OCI-LY1 (cell line): ENCODE data around the gene LRRC59.

Source experiments
- H2AFZ ChIP-seq: fragments of 200-600 bp; sonication (generic), shearing (Covaris generic); 2 replicates; pipeline ENCODE4 v1.6.0; 2014; ENCODE audit warnings: antibody characterized with exemption, mild to moderate bottlenecking, low read length
- H3F3A ChIP-seq: fragments of 200-600 bp; sonication (generic), shearing (Covaris generic); 2 replicates; pipeline ENCODE4 v1.6.0; 2014; ENCODE audit warnings: mild to moderate bottlenecking, antibody characterized with exemption, low read length, moderate library complexity; ENCODE audit not compliant: insufficient read depth
- H3K27ac ChIP-seq: fragments of 200-600 bp; sonication (generic); 2 replicates; pipeline ENCODE4 v1.5.1; 2014; ENCODE audit warnings: low read length, mixed run types, mild to moderate bottlenecking, low read depth; ENCODE audit not compliant: poor library complexity, severe bottlenecking
- H3K27me3 ChIP-seq: fragments of 200-600 bp; sonication (generic); 2 replicates; pipeline ENCODE4 v1.6.0; 2014; ENCODE audit warnings: antibody characterized with exemption, mild to moderate bottlenecking, low read length, moderate library complexity; ENCODE audit not compliant: insufficient read depth
- H3K36me3 ChIP-seq: fragments of 200-600 bp; sonication (generic); 2 replicates; pipeline ENCODE4 v1.6.1; 2014; ENCODE audit warnings: mild to moderate bottlenecking, antibody characterized with exemption, low read length, moderate library complexity, mixed read lengths; ENCODE audit not compliant: insufficient read depth
- H3K4me1 ChIP-seq: fragments of 200-600 bp; sonication (generic); 2 replicates; pipeline ENCODE4 v1.5.1; 2014; ENCODE audit warnings: mild to moderate bottlenecking, low read length, moderate library complexity; ENCODE audit not compliant: insufficient read depth, severe bottlenecking
- H3K4me2 ChIP-seq: fragments of 200-600 bp; sonication (generic), shearing (Covaris generic); 2 replicates; pipeline ENCODE4 v1.6.1; 2014; ENCODE audit warnings: low read length
- H3K4me3 ChIP-seq: fragments of 200-600 bp; sonication (generic); 2 replicates; pipeline ENCODE4 v1.5.1; 2014; ENCODE audit warnings: low read length, low read depth, mild to moderate bottlenecking, mixed read lengths; ENCODE audit not compliant: poor library complexity, severe bottlenecking
- H3K79me2 ChIP-seq: fragments of 200-600 bp; shearing (Covaris generic); 2 replicates; pipeline ENCODE4 v1.6.1; 2016; ENCODE audit warnings: mixed run types, low read length, mixed read lengths; ENCODE audit not compliant: insufficient read depth
- H3K9ac ChIP-seq: fragments of 200-600 bp; sonication (generic), shearing (Covaris generic); 2 replicates; pipeline ENCODE4 v1.6.1; 2014; ENCODE audit warnings: mild to moderate bottlenecking, low read length, mixed read lengths
- H3K9me2 ChIP-seq: fragments of 200-600 bp; sonication (generic), shearing (Covaris generic); 2 replicates; pipeline ENCODE4 v1.6.1; 2014; ENCODE audit warnings: low read depth, mild to moderate bottlenecking, low read length, mixed read lengths
- H3K9me3 ChIP-seq: fragments of 200-600 bp; shearing (Covaris generic); 2 replicates; pipeline ENCODE4 v1.6.1; 2014; ENCODE audit warnings: low read length, mixed read lengths
- H4K20me1 ChIP-seq: fragments of 200-600 bp; sonication (generic), shearing (Covaris generic); 2 replicates; pipeline ENCODE4 v1.6.0; 2016; ENCODE audit warnings: mild to moderate bottlenecking, low read length; ENCODE audit not compliant: insufficient read depth
- EZH2 ChIP-seq: fragments of 200-600 bp; sonication (generic), shearing (Covaris generic); IDR thresholded peaks from 2 replicates; pipeline ENCODE4 v1.8.0; 2017; ENCODE audit warnings: borderline replicate concordance, mixed run types, mild to moderate bottlenecking, antibody characterized with exemption, low read length, moderate library complexity, mixed read lengths
- TF ChIP-seq, protein P1 (sequence below): fragments of 200-600 bp; sonication (generic), shearing (Covaris generic); IDR thresholded peaks from 2 replicates; pipeline ENCODE4 v1.5.1; 2017; ENCODE audit warnings: mild to moderate bottlenecking, antibody characterized with exemption, low read length, moderate library complexity, mixed read lengths

LRRC59 gene

GRCh38 chr17:50350733-50351132 is 46.6 kb downstream of the LRRC59 start:
- no peak overlapping the region for H3K27ac ChIP-seq
- peaks cover 10% of the 10 kb centered on the region; the same call in 1 of the 2 replicates for H3K36me3 ChIP-seq
- H3K4me3 ChIP-seq, result no peak overlapping the region
- H3K4me2 ChIP-seq, result no peak overlapping the region
- no peaks in the 10 kb centered on the region; the same call in 1 of the 2 replicates for H3F3A ChIP-seq
- H4K20me1 ChIP-seq, result no peaks in the 10 kb centered on the region
- no peaks in the 10 kb centered on the region for H3K9me2 ChIP-seq
- no peaks in the 10 kb centered on the region for H3K27me3 ChIP-seq
- H2AFZ ChIP-seq, result no peak overlapping the region
- peaks cover 9% of the 10 kb centered on the region for H3K4me1 ChIP-seq
- H3K79me2 ChIP-seq, result no peaks in the 10 kb centered on the region
- no peak overlapping the region for H3K9ac ChIP-seq
- H3K9me3 ChIP-seq, result no peaks in the 10 kb centered on the region
- TF ChIP-seq, protein P1, sequence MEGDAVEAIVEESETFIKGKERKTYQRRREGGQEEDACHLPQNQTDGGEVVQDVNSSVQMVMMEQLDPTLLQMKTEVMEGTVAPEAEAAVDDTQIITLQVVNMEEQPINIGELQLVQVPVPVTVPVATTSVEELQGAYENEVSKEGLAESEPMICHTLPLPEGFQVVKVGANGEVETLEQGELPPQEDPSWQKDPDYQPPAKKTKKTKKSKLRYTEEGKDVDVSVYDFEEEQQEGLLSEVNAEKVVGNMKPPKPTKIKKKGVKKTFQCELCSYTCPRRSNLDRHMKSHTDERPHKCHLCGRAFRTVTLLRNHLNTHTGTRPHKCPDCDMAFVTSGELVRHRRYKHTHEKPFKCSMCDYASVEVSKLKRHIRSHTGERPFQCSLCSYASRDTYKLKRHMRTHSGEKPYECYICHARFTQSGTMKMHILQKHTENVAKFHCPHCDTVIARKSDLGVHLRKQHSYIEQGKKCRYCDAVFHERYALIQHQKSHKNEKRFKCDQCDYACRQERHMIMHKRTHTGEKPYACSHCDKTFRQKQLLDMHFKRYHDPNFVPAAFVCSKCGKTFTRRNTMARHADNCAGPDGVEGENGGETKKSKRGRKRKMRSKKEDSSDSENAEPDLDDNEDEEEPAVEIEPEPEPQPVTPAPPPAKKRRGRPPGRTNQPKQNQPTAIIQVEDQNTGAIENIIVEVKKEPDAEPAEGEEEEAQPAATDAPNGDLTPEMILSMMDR, result no peak
- TF ChIP-seq EZH2, result no peak

GRCh38 chr17:50349243-50349600 is 48.1 kb downstream of the LRRC59 start:
- no peaks in the 10 kb centered on the region for H3K79me2 ChIP-seq
- no peak overlapping the region for H3K4me2 ChIP-seq

DNA sequence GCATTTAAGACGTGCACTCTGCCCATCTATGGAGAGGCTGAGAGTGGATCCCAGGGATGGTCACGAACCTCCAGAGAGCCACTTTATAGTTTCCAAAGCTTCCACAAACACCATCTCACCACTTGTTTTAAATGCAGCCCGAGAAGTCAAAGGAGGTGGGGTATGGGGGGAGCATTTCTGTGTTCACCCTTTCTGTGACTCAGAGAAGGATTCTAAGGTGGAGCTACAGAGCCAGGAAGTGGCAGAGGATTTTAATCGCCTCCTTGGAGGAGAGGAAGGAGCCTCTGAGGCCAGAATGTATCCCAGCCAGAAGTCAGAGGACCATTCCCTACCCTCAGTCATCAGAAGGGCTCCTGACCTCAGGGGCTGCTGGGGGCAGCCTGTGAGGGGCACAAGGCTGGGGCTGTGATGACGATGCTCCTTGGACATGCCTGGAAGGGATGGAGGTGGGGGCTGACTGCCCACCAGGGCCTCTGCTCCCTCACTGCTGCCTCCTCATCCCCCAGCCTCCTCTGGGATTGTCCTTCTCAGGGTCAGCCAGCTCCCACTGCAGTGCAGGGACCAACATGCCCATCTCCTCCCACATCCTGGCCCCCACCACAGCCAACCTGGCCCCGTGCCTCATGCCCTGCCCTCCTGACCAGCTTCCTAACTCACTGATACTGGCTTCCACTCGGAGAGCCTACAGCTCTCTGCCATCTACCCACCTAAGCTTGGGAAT is 48.6 kb downstream of the LRRC59 start:
- H3K4me2 ChIP-seq, result no peak overlapping the region
- no peak overlapping the region for H3K27ac ChIP-seq
- no peaks in the 10 kb centered on the region for H3K79me2 ChIP-seq
- H3K9ac ChIP-seq, result no peak overlapping the region
- no peaks in the 10 kb centered on the region for H3K27me3 ChIP-seq
- H3F3A ChIP-seq, result no peaks in the 10 kb centered on the region; the same call in 1 of the 2 replicates
- H3K9me3 ChIP-seq, result no peaks in the 10 kb centered on the region
- no peak for TF ChIP-seq EZH2
- TF ChIP-seq, protein P1, result no peak
- H3K4me3 ChIP-seq, result no peak overlapping the region
- no peak overlapping the region for H2AFZ ChIP-seq
- peaks cover 17% of the 10 kb centered on the region for H3K4me1 ChIP-seq
- no peaks in the 10 kb centered on the region for H3K9me2 ChIP-seq
- H4K20me1 ChIP-seq, result no peaks in the 10 kb centered on the region
- no peaks in the 10 kb centered on the region for H3K36me3 ChIP-seq

More at GRCh38 chr17:50349243-50349600, 48.1 kb downstream of the LRRC59 start:
- H3K9me2 ChIP-seq, result no peaks in the 10 kb centered on the region
- no peaks in the 10 kb centered on the region for H3K27me3 ChIP-seq
- no peak overlapping the region for H2AFZ ChIP-seq
- no peak overlapping the region for H3K4me3 ChIP-seq
- H4K20me1 ChIP-seq, result no peaks in the 10 kb centered on the region
- H3K36me3 ChIP-seq, result peaks cover under 1% of the 10 kb centered on the region; the same call in 1 of the 2 replicates
- H3K9me3 ChIP-seq, result no peaks in the 10 kb centered on the region
- TF ChIP-seq, protein P1, result no peak
- no peak for TF ChIP-seq EZH2
- no peak overlapping the region for H3K27ac ChIP-seq
- H3K9ac ChIP-seq, result no peak overlapping the region
- peaks cover 17% of the 10 kb centered on the region for H3K4me1 ChIP-seq
- H3F3A ChIP-seq, result no peaks in the 10 kb centered on the region; the same call in 1 of the 2 replicates
